GM12891 (cell line): ENCODE measurements around the gene TMEM144.

Source experiments
- DNase-seq: peaks from one replicate; pipeline ENCODE4 v3.0.0; 2011; ENCODE audit warnings: low spot score; ENCODE audit not compliant: insufficient read length
- FAIRE-seq: peaks from 2 replicates; lab custom pipeline; 2011; peaks lifted over from hg19 to GRCh38; lab: Jason Lieb, UNC
- PAX5 ChIP-seq: IDR thresholded peaks from 2 replicates; pipeline ENCODE4 v1.6.1; 2011; ENCODE audit warnings: low read length, moderate library complexity, mild to moderate bottlenecking; ENCODE audit not compliant: insufficient read depth, severe bottlenecking
- POLR2A ChIP-seq: IDR thresholded peaks from 2 replicates; pipeline ENCODE4 v1.6.1; 2011; ENCODE audit warnings: low read depth, low read length, control low read depth
- POLR2AphosphoS5 ChIP-seq: IDR thresholded peaks from 2 replicates; pipeline ENCODE4 v1.6.1; 2011; ENCODE audit warnings: low read depth, low read length, control low read depth
- POU2F2 ChIP-seq: IDR thresholded peaks from 2 replicates; pipeline ENCODE4 v1.6.1; 2011; ENCODE audit warnings: low read depth, mild to moderate bottlenecking, control low read depth, low read length, moderate library complexity
- SPI1 ChIP-seq: IDR thresholded peaks from 2 replicates; pipeline ENCODE4 v1.6.1; 2011; ENCODE audit warnings: low read depth, low read length, control low read depth
- TAF1 ChIP-seq: IDR thresholded peaks from 2 replicates; pipeline ENCODE4 v1.6.1; 2011; ENCODE audit warnings: low read depth, low read length, control low read depth

Gene TMEM144

DNA sequence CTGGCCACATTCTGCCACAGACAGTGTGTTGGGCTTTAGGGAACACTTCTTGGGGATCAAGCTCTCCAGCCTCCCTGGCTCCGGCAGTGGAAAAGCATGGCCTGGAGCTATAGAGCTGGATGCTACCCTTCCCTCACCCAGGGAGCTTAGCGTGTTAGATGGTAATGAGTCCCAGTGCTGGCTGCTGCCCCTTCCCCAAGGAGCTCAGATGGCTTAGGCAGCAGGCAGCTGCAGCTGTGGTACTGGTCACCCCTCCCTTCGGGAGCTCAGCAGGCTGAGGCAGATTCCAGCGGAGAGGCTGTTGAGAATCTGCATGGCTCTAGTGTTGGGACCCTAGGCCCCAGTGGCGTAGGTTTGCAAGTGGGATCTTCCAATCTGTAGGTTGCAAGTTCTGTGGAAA is 19.5 kb downstream of the TMEM144 start:
- DNase-seq = no peak

GRCh38 chr4:158234671-158235070 is 24.4 kb downstream of the TMEM144 start:
- FAIRE-seq (no peak), DNase-seq (no peak)
- TF ChIP-seq TAF1 (no peak), POLR2AphosphoS5 (no peak), PAX5 (no peak), SPI1 (no peak), POLR2A (no peak), POU2F2 (no peak)

More for the DNA sequence above, 19.5 kb downstream of the TMEM144 start:
- FAIRE-seq = no peak
- TF ChIP-seq PAX5 (no peak), TAF1 (no peak)

GRCh38 chr4:158236304-158237030 is 26.2 kb downstream of the TMEM144 start:
- DNase-seq (no peak), FAIRE-seq (no peak)
- TF ChIP-seq PAX5 (no peak), POU2F2 (no peak), TAF1 (no peak), SPI1 (no peak), POLR2A (no peak), POLR2AphosphoS5 (no peak)

- FAIRE-seq (no peak), DNase-seq (no peak)
- TF ChIP-seq PAX5 (no peak), POLR2AphosphoS5 (no peak), SPI1 (no peak), TAF1 (no peak), POLR2A (no peak), POU2F2 (no peak)
These were observed 28.3 kb downstream of the TMEM144 start for GRCh38 chr4:158238575-158238974.

DNA sequence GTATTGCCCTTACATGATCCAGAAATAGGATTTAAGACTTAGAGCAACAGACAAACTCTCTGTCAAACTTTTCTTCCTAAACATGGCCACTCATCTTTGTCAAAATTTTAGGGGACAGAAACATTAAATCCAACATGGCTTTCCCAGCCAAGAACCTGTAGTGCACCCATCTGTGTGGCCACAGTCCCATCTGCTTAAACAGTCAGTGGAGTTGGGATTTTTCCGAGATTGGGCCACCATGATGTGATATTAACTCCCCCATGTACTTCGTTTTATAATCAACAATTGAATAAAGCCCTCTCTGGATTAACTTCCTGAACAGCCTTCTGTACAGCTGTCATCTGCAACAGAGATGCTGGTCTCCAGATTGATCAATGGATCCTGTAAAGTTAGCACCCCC is 28.9 kb downstream of the TMEM144 start:
- DNase-seq = no peak
- no peak for FAIRE-seq
- no peak for TF ChIP-seq SPI1

DNA sequence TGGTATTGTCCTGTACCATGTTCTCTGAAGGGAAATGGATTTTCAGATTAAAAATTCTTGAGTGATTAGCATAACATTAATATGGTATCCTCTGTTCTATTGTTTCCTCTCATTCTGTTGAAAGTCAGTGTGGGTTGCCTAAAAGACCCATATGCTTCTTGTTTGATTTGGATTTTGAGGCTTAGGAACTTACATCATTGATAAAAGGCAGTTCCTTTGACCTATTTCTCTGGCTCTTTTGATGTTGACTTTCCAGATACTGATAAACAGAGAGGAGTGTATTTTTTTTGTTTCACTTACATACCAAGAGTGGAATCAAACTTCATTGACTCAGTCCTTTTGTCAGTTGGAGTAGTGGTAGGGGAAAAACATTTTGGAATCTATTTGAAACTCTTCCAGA is 32.8 kb downstream of the TMEM144 start:
- FAIRE-seq = no peak
- DNase-seq = no peak
- TF ChIP-seq POU2F2 = no peak
- no peak for TF ChIP-seq POLR2AphosphoS5
- no peak for TF ChIP-seq SPI1
- no peak for TF ChIP-seq POLR2A
- no peak for TF ChIP-seq TAF1
- no peak for TF ChIP-seq PAX5

DNA sequence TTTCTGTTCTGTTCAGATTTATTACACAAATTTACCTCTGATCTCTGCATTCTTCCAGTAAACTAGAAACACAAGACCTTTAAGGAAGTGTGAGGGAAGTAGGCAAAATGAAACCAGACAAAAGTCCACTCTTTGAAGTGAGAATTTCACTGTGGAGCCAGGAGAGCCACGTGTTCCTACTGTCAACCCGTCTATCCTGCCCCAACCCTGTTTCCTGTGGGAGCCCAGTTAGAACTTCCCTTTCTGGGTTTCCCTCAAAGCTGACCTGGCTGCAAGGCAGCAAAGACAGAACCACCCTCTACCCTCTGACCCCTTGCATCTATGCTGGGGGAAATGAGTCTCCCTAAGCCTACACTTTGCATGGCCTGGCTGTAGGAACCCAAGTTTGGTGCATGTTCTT is 40.0 kb downstream of the TMEM144 start:
- TF ChIP-seq POLR2AphosphoS5 (no peak), TAF1 (no peak), SPI1 (no peak), POU2F2 (no peak), PAX5 (no peak), POLR2A (no peak)
- no peak for DNase-seq
- FAIRE-seq = no peak

DNA sequence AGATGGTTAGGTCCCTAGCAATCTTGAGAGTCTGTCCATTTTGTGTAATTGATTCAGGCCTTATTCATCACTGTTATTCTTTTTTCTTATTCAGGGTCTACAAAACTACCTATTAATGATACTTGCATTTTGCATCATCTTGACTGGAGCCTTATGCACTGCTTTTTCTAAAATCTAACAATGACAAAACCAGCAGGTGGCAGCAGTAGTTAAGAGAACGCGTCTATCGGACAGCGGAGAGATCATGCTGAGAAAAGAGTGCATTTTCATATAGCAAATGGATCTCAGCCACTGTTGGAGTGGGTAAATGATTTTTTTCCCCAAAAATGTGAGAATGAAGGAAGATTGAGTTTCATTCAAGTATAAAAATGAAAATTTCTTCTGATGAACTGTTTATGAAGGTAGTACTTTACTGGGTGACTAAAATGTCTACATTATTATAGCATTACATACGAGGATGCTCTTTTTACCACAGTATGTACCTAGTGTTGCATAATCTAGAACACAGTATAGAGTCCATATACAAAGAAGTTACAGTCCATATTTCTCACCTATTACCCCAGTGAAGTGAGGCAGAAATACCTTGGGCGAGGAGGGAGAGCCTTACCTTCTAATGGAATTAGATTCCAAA is 43.2 kb downstream of the TMEM144 start:
- DNase-seq = no peak
- FAIRE-seq = peak; percentile 89
- TF ChIP-seq POU2F2 (no peak), SPI1 (no peak), PAX5 (no peak), TAF1 (no peak), POLR2A (no peak), POLR2AphosphoS5 (no peak)

GRCh38 chr4:158254292-158254691 is 44.0 kb downstream of the TMEM144 start:
- no peak for TF ChIP-seq POLR2AphosphoS5
- no peak for TF ChIP-seq POU2F2
- FAIRE-seq = no peak
- no peak for DNase-seq

DNA sequence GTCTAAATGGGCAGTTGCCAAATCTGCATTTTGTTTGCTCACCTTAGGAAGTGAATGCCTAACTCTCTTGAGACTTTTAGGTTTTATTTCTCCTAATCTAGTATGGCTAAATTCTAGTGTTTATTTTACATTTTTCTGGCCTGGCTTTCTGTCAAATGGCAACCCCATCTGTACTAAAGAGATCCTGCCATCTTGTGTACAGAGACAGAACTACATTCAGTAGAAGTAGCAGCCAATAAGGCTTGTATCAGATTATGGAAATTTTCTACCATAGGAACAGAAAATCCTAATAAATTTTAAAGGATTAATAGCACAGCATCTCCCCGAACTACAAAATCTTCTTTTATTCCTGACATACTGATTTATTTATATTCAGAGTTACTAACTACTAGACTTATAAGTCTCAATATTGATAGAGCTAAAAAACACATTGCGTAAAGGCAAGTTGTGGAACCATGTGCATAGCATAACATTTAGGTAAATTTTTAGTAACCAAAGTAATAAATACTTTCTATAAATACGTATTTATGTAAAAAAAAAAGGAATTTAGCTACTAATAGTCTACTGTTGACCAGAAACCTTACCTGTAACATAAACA is 45.5 kb downstream of the TMEM144 start:
- TF ChIP-seq SPI1 (no peak), POLR2A (no peak), TAF1 (no peak), POLR2AphosphoS5 (no peak), POU2F2 (no peak), PAX5 (no peak)
- DNase-seq = no peak
- FAIRE-seq = peak; percentile 59
